Endothelial cell of umbilical vein (primary cell): ENCODE measurements around the gene DSE. TPM values are rescaled to one million over a fixed set of nuclear protein-coding genes. Genes with fewer than 3 reads are reported as not detected.

Experiments used
- BruUV-seq: library from RNA; stranded (reverse); fragments of 400-500 nt; replicated peaks from 2 replicates; lab custom pipeline; 2021; lab: Mats Ljungman, UMichigan
- CTCF ChIA-PET: fragments of 300-600, 350-600 bp; sonication (Branson Sonifier 250); formaldehyde crosslinking; loops from one replicate; lab custom pipeline; 2021; ENCODE audit warnings: antibody characterized with exemption, inconsistent platforms; lab: Charles Lee
- POLR2A ChIA-PET: fragments of 300-600, 350-600 bp; sonication (Branson Sonifier 250); formaldehyde crosslinking; loops from one replicate; lab custom pipeline; 2021; ENCODE audit warnings: antibody characterized with exemption, inconsistent platforms; lab: Charles Lee
- DNase-seq: peaks from one replicate; pipeline ENCODE4 v3.0.0-alpha.2; 2011; ENCODE audit warnings: low read depth, low spot score
- FAIRE-seq: peaks from 2 replicates; lab custom pipeline; 2011; peaks lifted over from hg19 to GRCh38; lab: Jason Lieb, UNC
- H2AFZ ChIP-seq: 2 replicates; pipeline ENCODE4 v1.6.0; 2012; ENCODE audit warnings: low read depth, low read length, control low read depth, inconsistent platforms
- H3K27ac ChIP-seq: 2 replicates; pipeline ENCODE4 v1.5.1; 2011; ENCODE audit warnings: low read depth, mild to moderate bottlenecking, control low read depth, low read length, moderate library complexity; ENCODE audit not compliant: insufficient read depth
- H3K27me3 ChIP-seq, 2 experiments: 2 replicates each; pipeline versions ENCODE4 v1.6.0 to v1.6.1; 2011; ENCODE audit warnings: low read length in 2 of 2, mixed read lengths in 1 of 2; ENCODE audit not compliant: control insufficient read depth in 2 of 2, insufficient read depth in 2 of 2
- H3K36me3 ChIP-seq, 2 experiments: 2 replicates in 1 of 2; 3 replicates in 1 of 2; pipeline ENCODE4 v1.5.1; 2011; ENCODE audit warnings: low read length in 2 of 2, mild to moderate bottlenecking in 1 of 2, moderate library complexity in 1 of 2; ENCODE audit not compliant: control insufficient read depth in 2 of 2, insufficient read depth in 2 of 2; ENCODE audit errors: extremely low read depth in 1 of 2
- H3K4me1 ChIP-seq: 3 replicates; pipeline ENCODE4 v1.5.1; 2011; ENCODE audit warnings: mild to moderate bottlenecking, low read length; ENCODE audit not compliant: control insufficient read depth, insufficient read depth; ENCODE audit errors: extremely low read depth
- H3K4me2 ChIP-seq: 2 replicates; pipeline ENCODE4 v1.6.1; 2011; ENCODE audit warnings: low read length, control low read depth, mixed read lengths; ENCODE audit not compliant: insufficient read depth
- H3K4me3 ChIP-seq, 3 experiments: fragments of 200-600 bp in 1 of 3; sonication (generic), shearing (Covaris generic) in 1 of 3; replicated peaks in 1 of 3; 2 replicates each; pipeline ENCODE4 v1.5.1; 2011 to 2016; ENCODE audit warnings: control low read depth in 3 of 3, low read length in 3 of 3, mild to moderate bottlenecking in 2 of 3, inconsistent platforms in 1 of 3, low read depth in 1 of 3, moderate library complexity in 1 of 3; ENCODE audit not compliant: insufficient read depth in 1 of 3
- H3K79me2 ChIP-seq: 2 replicates; pipeline ENCODE4 v1.6.0; 2012; ENCODE audit warnings: low read length, inconsistent platforms; ENCODE audit not compliant: control insufficient read depth, insufficient read depth
- H3K9ac ChIP-seq: replicated peaks from 2 replicates; pipeline ENCODE3; 2011; ENCODE audit warnings: low read length, control low read depth; ENCODE audit not compliant: insufficient read depth; ENCODE audit errors: extremely low read depth
- H3K9me1 ChIP-seq: replicated peaks from 3 replicates; pipeline ENCODE4 v1.6.0; 2011; ENCODE audit warnings: mild to moderate bottlenecking, low read length; ENCODE audit not compliant: control insufficient read depth, insufficient read depth; ENCODE audit errors: extremely low read depth
- H3K9me3 ChIP-seq: replicated peaks from 2 replicates; pipeline ENCODE4 v1.5.1; 2012; ENCODE audit warnings: low read length, inconsistent platforms; ENCODE audit not compliant: control insufficient read depth, insufficient read depth
- H4K20me1 ChIP-seq: replicated peaks from 2 replicates; pipeline ENCODE3; 2011; ENCODE audit warnings: mild to moderate bottlenecking, low read length; ENCODE audit not compliant: control insufficient read depth, insufficient read depth; ENCODE audit errors: extremely low read depth
- EZH2 ChIP-seq: IDR thresholded peaks from 2 replicates; pipeline ENCODE4 v1.6.1; 2012; ENCODE audit warnings: borderline replicate concordance, low read depth, mild to moderate bottlenecking, moderate library complexity, low read length, inconsistent platforms; ENCODE audit not compliant: severe bottlenecking
- FOS ChIP-seq: IDR thresholded peaks from 2 replicates; pipeline ENCODE4 v1.6.1; 2011; ENCODE audit warnings: mild to moderate bottlenecking, low read length, moderate library complexity, borderline replicate concordance; ENCODE audit not compliant: insufficient read depth
- GATA2 ChIP-seq: IDR thresholded peaks from 2 replicates; pipeline ENCODE4 v1.7.0; 2011; ENCODE audit warnings: low read depth, mild to moderate bottlenecking, moderate library complexity, mixed read lengths, low read length; ENCODE audit not compliant: insufficient read length, insufficient read depth
- JUN ChIP-seq: IDR thresholded peaks from 2 replicates; pipeline ENCODE4 v1.6.1; 2011; ENCODE audit warnings: borderline replicate concordance, low read depth; ENCODE audit not compliant: insufficient read length, insufficient read depth
- MYC ChIP-seq: IDR thresholded peaks from one replicate; pipeline ENCODE4 v1.6.1; 2011; ENCODE audit warnings: mild to moderate bottlenecking, low read depth, low read length
- POLR2A ChIP-seq: IDR thresholded peaks from 2 replicates; pipeline ENCODE4 v1.6.1; 2012; ENCODE audit warnings: low read depth, mild to moderate bottlenecking, control low read depth, low read length
- POLR2AphosphoS5 ChIP-seq: IDR thresholded peaks from 2 replicates; pipeline ENCODE4 v1.6.1; 2012; ENCODE audit warnings: low read depth, mild to moderate bottlenecking, control low read depth, low read length, moderate library complexity; ENCODE audit not compliant: insufficient read depth
- dilution Hi-C: fragments of 300-500 bp; cut with MboI; formaldehyde crosslinking; loops from one replicate; pipeline ENCODE4 v1.15.0; 2019; ENCODE audit warnings: low sequenced_read_pairs; ENCODE audit not compliant: extremely low pct_ligation_motif_present
- intact Hi-C: fragments of 100-400 bp; cut with micrococcal nuclease; formaldehyde crosslinking; loops from one replicate; pipeline ENCODE4 v1.10.0; 2022
- polyA plus RNA-seq, 4 experiments: library from polyadenylated mRNA; depleted of rRNA in 3 of 4; stranded (reverse) in 3 of 4; unstranded in 1 of 4; fragments of >200 nt; gene quantifications; 2 replicates each; pipeline versions ENCODE4 v1.2.1 to v1.2.3, GENCODE V29; 2011 to 2012; ENCODE audit warnings: missing spikeins in 1 of 4
- total RNA-seq: library from RNA; stranded (reverse); gene quantifications from 2 replicates; pipeline ENCODE4 v1.2.3, GENCODE V29; 2021
- TF ChIP-seq, protein P1 (sequence below): IDR thresholded peaks from 2 replicates; pipeline ENCODE4 v1.6.1; 2011; ENCODE audit not compliant: insufficient read depth, insufficient read length
- TF ChIP-seq, protein P2 (sequence below), 2 donors: IDR thresholded peaks; 1 replicate in 1 of 2; 2 replicates in 1 of 2; pipeline ENCODE4 v1.5.1; 2011; ENCODE audit warnings: low read length in 2 of 2, mild to moderate bottlenecking in 2 of 2, moderate library complexity in 2 of 2, control low read depth in 1 of 2, inconsistent platforms in 1 of 2, low read depth in 1 of 2; ENCODE audit not compliant: insufficient read depth in 1 of 2; ENCODE audit errors: extremely low read depth in 1 of 2

The DSE gene
- total and polyA plus RNA-seq, 2 donors (not counting 3 experiments of a cell fraction or from before 2014, with no cell fraction given) = 12.0 to 25.0 TPM

DNA sequence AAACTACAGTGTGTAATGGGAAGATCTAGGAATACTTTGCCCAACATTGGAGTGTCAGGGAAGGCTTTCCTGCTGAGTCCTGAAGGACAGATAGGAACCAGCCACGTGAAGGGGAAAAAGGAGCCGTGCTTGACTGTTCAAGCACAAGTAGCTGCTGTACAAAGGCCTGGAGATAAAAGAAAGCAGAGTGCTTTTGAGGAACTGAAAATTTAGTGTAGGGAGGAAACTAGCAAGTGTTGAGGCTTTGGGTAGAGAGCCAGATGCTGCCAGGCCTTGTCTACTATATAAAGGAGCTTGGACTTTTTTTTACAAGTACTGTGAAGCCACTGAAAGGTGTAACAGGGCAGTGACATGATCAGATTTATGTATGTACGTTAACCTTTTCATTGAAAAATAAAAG is 39.0 kb downstream of the DSE start:
- Histone ChIP-seq H3K36me3 (no peaks in the 10 kb centered on the region), H3K9me1 (peaks cover 2% of the 10 kb centered on the region), H3K79me2 (no peaks in the 10 kb centered on the region), H3K4me1 (peaks cover 10% of the 10 kb centered on the region), H3K27me3 (no peaks in the 10 kb centered on the region), H3K9ac (no peak overlapping the region), H2AFZ (no peak overlapping the region), H3K9me3 (no peaks in the 10 kb centered on the region), H3K4me2 (no peak overlapping the region), H3K4me3 (no peak overlapping the region), H3K27ac (no peak overlapping the region), H4K20me1 (no peaks in the 10 kb centered on the region)
- ChIA-PET POLR2A (no interaction called here), CTCF (no interaction called here)
- no peak for DNase-seq
- TF ChIP-seq MYC = no peak
- TF ChIP-seq GATA2 = no peak
- no peak for TF ChIP-seq JUN
- TF ChIP-seq POLR2AphosphoS5 = no peak
- TF ChIP-seq, protein P1, sequence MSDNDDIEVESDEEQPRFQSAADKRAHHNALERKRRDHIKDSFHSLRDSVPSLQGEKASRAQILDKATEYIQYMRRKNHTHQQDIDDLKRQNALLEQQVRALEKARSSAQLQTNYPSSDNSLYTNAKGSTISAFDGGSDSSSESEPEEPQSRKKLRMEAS = no peak
- no peak for TF ChIP-seq FOS
- TF ChIP-seq EZH2 = no peak
- TF ChIP-seq, protein P2, sequence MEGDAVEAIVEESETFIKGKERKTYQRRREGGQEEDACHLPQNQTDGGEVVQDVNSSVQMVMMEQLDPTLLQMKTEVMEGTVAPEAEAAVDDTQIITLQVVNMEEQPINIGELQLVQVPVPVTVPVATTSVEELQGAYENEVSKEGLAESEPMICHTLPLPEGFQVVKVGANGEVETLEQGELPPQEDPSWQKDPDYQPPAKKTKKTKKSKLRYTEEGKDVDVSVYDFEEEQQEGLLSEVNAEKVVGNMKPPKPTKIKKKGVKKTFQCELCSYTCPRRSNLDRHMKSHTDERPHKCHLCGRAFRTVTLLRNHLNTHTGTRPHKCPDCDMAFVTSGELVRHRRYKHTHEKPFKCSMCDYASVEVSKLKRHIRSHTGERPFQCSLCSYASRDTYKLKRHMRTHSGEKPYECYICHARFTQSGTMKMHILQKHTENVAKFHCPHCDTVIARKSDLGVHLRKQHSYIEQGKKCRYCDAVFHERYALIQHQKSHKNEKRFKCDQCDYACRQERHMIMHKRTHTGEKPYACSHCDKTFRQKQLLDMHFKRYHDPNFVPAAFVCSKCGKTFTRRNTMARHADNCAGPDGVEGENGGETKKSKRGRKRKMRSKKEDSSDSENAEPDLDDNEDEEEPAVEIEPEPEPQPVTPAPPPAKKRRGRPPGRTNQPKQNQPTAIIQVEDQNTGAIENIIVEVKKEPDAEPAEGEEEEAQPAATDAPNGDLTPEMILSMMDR (IDR thresholded peaks at IDR 0.05; ENCODE audit: extremely low read depth in 1 of 2, insufficient read depth in 1 of 2, low read depth in 1 of 2, low read length in 2 of 2) = no peak
- TF ChIP-seq POLR2A = no peak
- FAIRE-seq = no peak
- intact Hi-C loops = no loop called here
- no TSS peak for BruUV-seq
- dilution Hi-C loops = no loop called here
